Muscle layer of duodenum (tissue), 2 donors: Measurements from ENCODE around the gene SEMA5B.

Experiments used
- H3K27ac ChIP-seq: one replicate; pipeline ENCODE4 v1.7.0; 2013; ENCODE audit warnings: mild to moderate bottlenecking, low read length
- H3K27me3 ChIP-seq: one replicate; pipeline ENCODE4 v1.7.0; 2013; ENCODE audit warnings: low read depth, mild to moderate bottlenecking, control low read depth, low read length
- H3K36me3 ChIP-seq, 2 donors: one replicate each; pipeline ENCODE4 v1.7.0; 2013; ENCODE audit warnings: low read length in 2 of 2, control low read depth in 1 of 2, mild to moderate bottlenecking in 1 of 2; ENCODE audit not compliant: insufficient read depth in 2 of 2, control insufficient read depth in 1 of 2
- H3K4me1 ChIP-seq, 2 donors: one replicate each; pipeline ENCODE4 v1.7.0; 2013; ENCODE audit warnings: low read length in 2 of 2, mild to moderate bottlenecking in 2 of 2, control low read depth in 1 of 2, moderate library complexity in 1 of 2; ENCODE audit not compliant: insufficient read depth in 2 of 2, control insufficient read depth in 1 of 2
- H3K4me3 ChIP-seq, 2 donors: one replicate each; pipeline ENCODE4 v1.7.0; 2013; ENCODE audit warnings: low read length in 2 of 2, low read depth in 1 of 2, mild to moderate bottlenecking in 1 of 2
- H3K9me3 ChIP-seq, 2 donors: one replicate each; pipeline ENCODE4 v1.7.0; 2013; ENCODE audit warnings: low read length in 2 of 2, control low read depth in 1 of 2, mild to moderate bottlenecking in 1 of 2; ENCODE audit not compliant: control insufficient read depth in 1 of 2
- donor health status: healthy.

SEMA5B gene

DNA sequence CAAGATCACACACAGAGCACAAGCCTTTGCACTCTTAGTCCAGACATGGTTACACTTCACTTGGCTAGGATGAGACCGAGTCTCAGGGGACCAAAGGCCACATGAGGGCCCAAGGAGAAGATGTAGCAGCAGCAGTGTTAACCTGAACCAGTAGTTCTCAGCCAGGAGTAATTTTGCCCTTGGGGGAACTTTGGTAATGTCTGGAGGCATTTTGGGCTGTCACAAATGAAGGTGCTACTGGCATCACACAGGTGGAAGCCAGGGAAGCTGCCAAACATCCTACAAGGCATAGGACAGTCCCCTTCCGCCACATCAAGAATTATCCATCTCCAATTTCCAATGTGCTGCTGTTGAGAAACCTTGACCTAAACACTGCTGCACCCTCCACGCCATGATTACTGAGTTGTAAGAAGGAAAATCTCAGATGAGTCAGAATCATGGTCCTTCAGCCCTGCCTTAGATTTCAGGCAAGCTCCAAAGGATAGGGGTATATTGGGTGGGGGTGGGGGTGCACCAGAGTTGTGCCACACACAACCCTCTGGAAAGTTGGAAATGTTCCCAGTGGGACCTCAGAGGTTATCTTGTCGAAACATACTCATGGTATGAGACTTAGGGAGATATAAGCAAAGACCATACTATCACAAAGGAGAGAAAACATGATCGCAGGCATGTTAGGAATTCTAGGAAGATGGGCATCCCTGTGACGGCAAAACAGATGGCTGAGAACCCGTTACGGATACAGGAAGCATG is 36.2 kb downstream of the SEMA5B start:
- H3K27me3 ChIP-seq: peaks cover 16% of the 10 kb centered on the region
- peaks cover 0 to 7% of the 10 kb centered on the region in 2 donors for H3K4me1 ChIP-seq
- H3K27ac ChIP-seq: no peak overlapping the region
- no peak overlapping the region for H3K4me3 ChIP-seq
- no peaks in the 10 kb centered on the region for H3K9me3 ChIP-seq
- no peaks in the 10 kb centered on the region for H3K36me3 ChIP-seq

DNA sequence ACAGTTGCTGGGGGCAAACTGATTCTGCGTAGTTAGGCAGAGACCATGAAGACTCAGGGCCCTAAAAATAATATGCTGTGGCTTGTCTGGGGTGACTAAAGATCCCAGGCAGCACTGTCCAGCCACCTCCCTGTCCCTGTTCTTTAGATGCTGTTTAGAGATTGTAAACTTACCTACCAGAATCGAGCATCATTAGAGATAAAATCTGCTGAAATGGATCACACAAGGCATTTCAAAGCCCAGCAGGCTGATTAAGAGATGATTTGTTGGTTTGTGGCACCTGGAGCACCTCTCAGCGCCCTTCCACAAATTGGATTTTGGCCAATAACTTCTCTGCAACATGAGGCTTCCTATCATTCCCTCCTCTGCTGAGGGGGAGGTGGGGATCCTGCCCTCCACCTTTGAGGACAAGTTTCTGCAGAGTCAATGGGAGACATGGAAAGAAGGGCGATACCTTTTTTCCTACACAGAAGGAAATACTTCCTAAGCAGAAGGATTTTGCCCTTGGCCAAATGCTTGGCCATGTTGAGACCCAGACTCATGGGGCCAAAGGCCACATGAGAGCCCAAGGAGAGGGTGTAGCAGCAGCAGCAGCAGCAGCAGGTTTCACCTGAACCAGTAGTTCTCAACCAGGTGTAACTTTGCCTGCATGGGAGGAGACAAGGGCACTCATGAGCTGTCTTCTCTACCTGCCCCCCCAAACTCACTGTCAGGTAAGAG is 37.5 kb downstream of the SEMA5B start:
- no peak overlapping the region for H3K4me3 ChIP-seq
- H3K4me1 ChIP-seq: peaks cover 0 to 7% of the 10 kb centered on the region in 2 donors
- peaks cover 16% of the 10 kb centered on the region for H3K27me3 ChIP-seq
- no peaks in the 10 kb centered on the region for H3K9me3 ChIP-seq
- H3K27ac ChIP-seq: no peak overlapping the region
- no peaks in the 10 kb centered on the region for H3K36me3 ChIP-seq

DNA sequence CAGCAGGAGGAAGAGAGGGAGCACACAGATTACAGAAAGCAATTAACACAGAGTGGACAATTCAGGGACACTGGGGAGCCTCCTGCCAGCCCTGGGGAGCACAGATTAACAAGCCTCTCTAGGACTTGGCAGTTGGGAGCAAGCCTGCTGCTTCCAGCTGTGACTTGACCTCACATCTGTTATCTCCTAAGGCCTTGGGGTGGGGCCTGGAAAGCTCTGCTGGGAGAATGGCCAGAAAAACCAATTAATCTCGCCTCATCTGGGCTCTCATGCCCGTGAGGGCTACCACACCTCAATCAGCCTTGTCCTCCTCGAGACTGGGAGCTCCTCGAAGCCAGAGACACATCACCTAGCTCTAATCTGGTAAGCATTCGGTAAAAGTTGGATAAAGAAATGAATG is 39.1 kb downstream of the SEMA5B start:
- H3K4me3 ChIP-seq: no peak overlapping the region
- H3K4me1 ChIP-seq: peaks cover 0 to 7% of the 10 kb centered on the region in 2 donors
- no peaks in the 10 kb centered on the region for H3K36me3 ChIP-seq
- H3K9me3 ChIP-seq: no peaks in the 10 kb centered on the region
- H3K27ac ChIP-seq: no peak overlapping the region
- peaks cover 16% of the 10 kb centered on the region for H3K27me3 ChIP-seq

DNA sequence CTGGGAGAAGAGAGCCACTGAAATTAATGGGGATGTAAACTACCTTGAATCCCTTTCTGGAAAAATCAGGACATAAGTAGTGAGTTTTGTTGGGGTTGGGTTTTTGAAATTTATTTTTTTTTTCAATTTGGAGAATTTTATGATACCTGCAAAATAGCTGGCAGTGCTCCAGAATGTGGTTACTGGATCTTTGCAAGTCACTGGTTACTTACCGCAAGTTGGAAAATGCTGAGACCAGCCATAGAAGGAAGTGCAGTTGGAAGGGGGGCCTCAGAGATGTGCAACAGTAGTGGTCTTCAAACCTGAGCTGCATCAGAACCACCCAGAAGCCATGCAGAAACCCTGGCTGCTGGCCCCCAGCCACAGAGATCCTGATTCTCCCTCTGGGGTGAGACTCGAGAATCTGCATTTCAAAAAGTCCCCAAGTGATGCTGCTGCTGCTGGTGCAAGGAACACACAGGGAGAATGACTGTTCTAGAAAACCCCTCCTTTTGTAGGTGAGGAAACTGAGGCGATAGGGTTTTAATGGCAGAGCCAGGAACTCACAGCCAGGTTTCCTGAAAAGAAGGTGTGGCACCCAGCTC is 39.7 kb downstream of the SEMA5B start:
- peaks cover 0 to 7% of the 10 kb centered on the region in 2 donors for H3K4me1 ChIP-seq
- peaks cover 16% of the 10 kb centered on the region for H3K27me3 ChIP-seq

DNA sequence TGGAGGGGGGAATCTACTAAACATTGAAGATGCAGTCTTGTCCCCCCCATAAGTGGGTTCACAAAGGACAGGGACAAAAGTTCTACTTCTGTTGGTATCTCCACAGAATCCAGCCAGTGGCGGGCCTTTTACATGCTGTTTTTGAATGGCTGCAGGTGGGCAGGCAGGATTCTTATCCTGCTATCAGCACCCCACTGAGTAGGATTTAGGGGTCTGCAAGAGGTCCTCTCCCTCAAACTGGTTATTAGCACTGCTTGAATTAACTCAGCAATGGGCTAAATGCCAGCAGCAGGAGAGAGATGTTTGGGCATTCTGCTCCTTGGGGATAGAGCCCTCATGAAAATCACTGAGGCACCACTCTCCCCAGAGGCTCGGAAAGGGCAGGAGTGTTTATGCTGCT is 40.3 kb downstream of the SEMA5B start:
- Histone ChIP-seq H3K36me3 (no peaks in the 10 kb centered on the region), H3K4me3 (no peak overlapping the region), H3K4me1 (peaks cover 0 to 6% of the 10 kb centered on the region in 2 donors), H3K27ac (no peak overlapping the region), H3K9me3 (no peaks in the 10 kb centered on the region), H3K27me3 (peaks cover 16% of the 10 kb centered on the region)

More for the DNA sequence above, 39.7 kb downstream of the SEMA5B start:
- Histone ChIP-seq H3K4me3 (no peak overlapping the region), H3K36me3 (no peaks in the 10 kb centered on the region), H3K9me3 (no peaks in the 10 kb centered on the region), H3K27ac (no peak overlapping the region)

DNA sequence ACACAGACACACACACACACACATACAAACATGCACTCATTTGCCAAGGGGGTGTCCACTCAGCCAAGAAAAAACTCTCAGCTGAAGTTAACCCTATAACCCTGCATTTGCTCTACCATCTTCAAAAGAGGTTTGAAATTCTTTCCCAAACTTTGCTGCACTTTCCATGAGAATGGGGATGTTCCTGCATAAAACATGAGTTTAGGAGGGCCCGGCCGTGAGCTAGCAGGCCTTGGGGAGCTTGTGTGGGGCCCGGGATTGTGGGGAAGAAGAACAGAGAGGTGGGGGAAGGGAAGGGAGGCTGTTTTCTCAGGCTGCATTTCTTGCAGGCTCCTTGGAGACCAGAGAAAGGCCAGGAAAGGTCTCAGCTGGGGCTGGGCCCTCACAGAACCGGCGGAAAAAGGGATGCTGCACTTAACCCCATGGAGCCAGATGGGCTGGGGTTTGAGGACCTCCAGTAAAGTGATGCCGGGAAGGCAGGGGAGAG is 40.8 kb downstream of the SEMA5B start:
- H3K4me3 ChIP-seq: no peak overlapping the region
- H3K4me1 ChIP-seq: peaks cover 0 to 6% of the 10 kb centered on the region in 2 donors
- no peaks in the 10 kb centered on the region for H3K9me3 ChIP-seq
- no peak overlapping the region for H3K27ac ChIP-seq
- H3K27me3 ChIP-seq: peaks cover 12% of the 10 kb centered on the region
- no peaks in the 10 kb centered on the region for H3K36me3 ChIP-seq

DNA sequence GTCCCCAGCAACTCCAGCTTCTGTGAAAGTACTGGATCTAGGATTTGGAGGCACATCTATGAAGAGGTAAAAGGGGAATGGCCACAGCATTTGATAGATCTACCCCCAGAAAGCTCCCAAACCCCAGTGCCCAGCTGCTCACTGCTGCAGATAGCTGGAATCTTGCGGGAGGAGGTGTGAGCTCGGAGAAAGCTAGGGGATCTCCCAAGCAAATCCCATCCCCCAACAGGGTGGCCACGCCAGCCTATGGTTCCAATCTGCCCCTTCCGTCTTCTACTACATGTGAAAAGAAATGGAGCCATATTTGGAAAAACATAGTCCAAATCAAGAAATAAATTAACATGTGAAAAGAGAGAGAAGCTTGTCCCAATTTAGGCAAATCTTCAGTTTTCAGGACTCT is 42.0 kb downstream of the SEMA5B start:
- no peak overlapping the region for H3K27ac ChIP-seq
- H3K9me3 ChIP-seq: no peaks in the 10 kb centered on the region
- H3K27me3 ChIP-seq: peaks cover 9% of the 10 kb centered on the region
- H3K4me1 ChIP-seq: peaks cover 0 to 6% of the 10 kb centered on the region in 2 donors
- no peaks in the 10 kb centered on the region for H3K36me3 ChIP-seq
- no peak overlapping the region for H3K4me3 ChIP-seq

DNA sequence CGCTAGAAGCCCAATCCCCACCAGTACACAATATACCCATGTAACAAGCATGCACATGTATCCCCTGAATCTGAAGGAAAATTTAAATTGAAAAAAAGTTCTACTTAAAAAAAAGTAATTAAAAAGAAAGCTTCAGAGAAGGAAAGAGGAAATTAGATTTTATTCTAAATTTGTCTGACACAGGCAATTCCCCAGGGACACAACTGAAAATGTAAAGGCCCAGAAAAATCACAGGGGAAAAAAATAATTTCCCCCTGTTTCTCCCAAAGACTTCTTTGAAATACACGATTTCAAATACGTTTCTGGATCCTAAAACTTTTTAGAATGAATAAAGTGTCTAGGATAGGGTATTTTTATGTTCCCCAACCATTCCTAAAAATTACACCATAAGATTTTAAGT is 42.9 kb downstream of the SEMA5B start:
- no peaks in the 10 kb centered on the region for H3K36me3 ChIP-seq
- peaks cover 0 to 6% of the 10 kb centered on the region in 2 donors for H3K4me1 ChIP-seq

DNA sequence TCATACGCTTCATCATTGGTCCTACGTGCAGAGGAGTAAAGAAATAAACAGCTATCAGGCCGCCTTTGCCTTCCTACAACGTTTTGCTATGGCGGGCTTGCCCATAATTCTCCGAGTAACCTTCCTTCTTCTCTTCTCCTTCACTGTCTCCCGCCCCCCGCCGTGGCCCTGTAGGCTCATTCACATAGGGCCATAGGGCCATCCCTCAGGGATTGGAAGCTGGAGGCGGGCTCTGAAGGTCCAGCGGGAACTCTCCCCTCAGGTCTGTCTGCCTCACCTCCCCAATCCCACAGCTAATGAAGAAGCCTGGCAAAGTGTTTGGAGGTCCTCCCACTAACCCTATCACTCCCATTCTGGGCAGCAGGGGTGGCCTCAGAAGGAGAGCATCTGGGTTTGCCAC is 43.6 kb downstream of the SEMA5B start:
- no peak overlapping the region for H3K27ac ChIP-seq
- no peak overlapping the region for H3K4me3 ChIP-seq
- no peaks in the 10 kb centered on the region for H3K9me3 ChIP-seq
- no peaks in the 10 kb centered on the region for H3K36me3 ChIP-seq
- peaks cover 5% of the 10 kb centered on the region for H3K27me3 ChIP-seq
- H3K4me1 ChIP-seq: peaks cover 0 to 6% of the 10 kb centered on the region in 2 donors

More for the DNA sequence above, 42.9 kb downstream of the SEMA5B start:
- Histone ChIP-seq H3K9me3 (no peaks in the 10 kb centered on the region), H3K27me3 (peaks cover 9% of the 10 kb centered on the region), H3K4me3 (no peak overlapping the region), H3K27ac (no peak overlapping the region)

DNA sequence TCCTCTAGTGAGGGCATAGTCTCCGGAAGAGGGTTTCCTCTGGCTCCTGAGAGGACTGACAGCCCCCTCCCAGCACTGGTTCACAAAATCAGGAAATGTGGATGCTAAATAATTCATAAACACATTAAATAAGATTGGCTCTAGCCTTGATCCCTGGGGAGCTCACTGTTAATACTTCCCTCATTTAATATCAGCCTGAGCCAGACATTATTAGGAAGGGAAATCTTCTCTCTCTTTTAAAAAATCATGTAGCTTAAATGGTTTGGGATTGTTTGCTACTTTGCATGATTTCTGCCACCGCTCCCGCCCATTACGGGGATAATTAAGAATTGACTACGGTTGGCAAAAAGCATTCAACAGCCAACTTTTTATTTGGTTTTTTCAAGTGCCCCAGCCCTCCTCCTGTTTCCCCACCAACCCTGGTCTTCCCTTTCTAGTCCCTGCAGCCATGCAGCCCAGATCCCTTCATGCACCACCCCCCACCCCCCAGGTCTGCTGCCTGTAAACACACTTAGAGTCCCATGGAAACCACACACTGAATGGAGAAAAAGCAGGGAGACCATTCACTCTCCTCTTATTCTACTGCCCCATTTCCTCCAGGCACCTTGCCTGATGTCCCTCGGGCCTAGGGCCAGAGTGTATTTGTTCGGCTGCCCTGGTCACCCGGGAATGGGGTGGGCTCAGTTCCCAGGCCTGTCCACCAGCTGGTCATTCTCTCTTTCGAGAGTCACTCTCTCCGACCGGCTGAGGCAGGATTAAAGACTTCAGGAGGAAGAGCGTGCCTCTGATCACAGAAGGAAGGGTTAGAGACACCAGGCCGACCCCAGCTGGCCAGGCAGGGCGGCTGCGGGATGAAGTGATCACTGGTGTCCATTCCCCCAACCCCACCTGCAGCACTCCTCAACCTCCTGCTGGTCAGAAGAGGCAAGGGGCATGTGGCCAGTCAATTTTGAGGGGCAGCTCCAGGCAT is 45.1 kb downstream of the SEMA5B start:
- H3K36me3 ChIP-seq: no peaks in the 10 kb centered on the region
- H3K27me3 ChIP-seq: peaks cover 4% of the 10 kb centered on the region
- no peaks in the 10 kb centered on the region for H3K9me3 ChIP-seq
- H3K27ac ChIP-seq: no peak overlapping the region
- H3K4me3 ChIP-seq: no peak overlapping the region
- H3K4me1 ChIP-seq: peaks cover 0 to 12% of the 10 kb centered on the region in 2 donors
